ENCODE measurements around the gene IFI6.

IFI6 gene

GRCh38 chr1:27669876-27670275, 2.1 kb downstream of the IFI6 start:
- DNase-seq, result no peak

- peak; percentile 85 for DNase-seq
These were observed 2.9 kb downstream of the IFI6 start for GRCh38 chr1:27668808-27669723.

GRCh38 chr1:27668121-27668807, 3.7 kb downstream of the IFI6 start:
- DNase-seq, result no peak

- DNase-seq, result no peak
These were observed 5.2 kb downstream of the IFI6 start for GRCh38 chr1:27666791-27667254.

- no peak for DNase-seq
These were observed 5.7 kb downstream of the IFI6 start for GRCh38 chr1:27666294-27666693.

- DNase-seq, result no peak
These were observed 6.9 kb downstream of the IFI6 start for GRCh38 chr1:27665016-27665651.

- no peak for DNase-seq
These were observed 7.7 kb downstream of the IFI6 start for GRCh38 chr1:27664291-27664690.

- peak; percentile 91 for DNase-seq
These were observed 9.1 kb downstream of the IFI6 start for GRCh38 chr1:27662707-27663393.

GRCh38 chr1:27662261-27662660, 9.7 kb downstream of the IFI6 start:
- DNase-seq, result no peak

GRCh38 chr1:27661412-27662075, 10.4 kb downstream of the IFI6 start:
- no peak for DNase-seq

- no peak for DNase-seq
These were observed 11.6 kb downstream of the IFI6 start for GRCh38 chr1:27660300-27660835.

- peak; percentile 94 for DNase-seq
These were observed 12.3 kb downstream of the IFI6 start for GRCh38 chr1:27659497-27660299.

- peak; percentile 35 for DNase-seq
These were observed 13.0 kb downstream of the IFI6 start for GRCh38 chr1:27658951-27659496.

- no peak for DNase-seq
These were observed 15.7 kb downstream of the IFI6 start for GRCh38 chr1:27656157-27656893.

GRCh38 chr1:27655151-27655937, 16.6 kb downstream of the IFI6 start:
- no peak for DNase-seq

GRCh38 chr1:27652111-27652864, 19.7 kb downstream of the IFI6 start:
- no peak for DNase-seq

- DNase-seq, result no peak
These were observed 21.3 kb downstream of the IFI6 start for GRCh38 chr1:27650539-27651175.

GRCh38 chr1:27650171-27650538, 21.8 kb downstream of the IFI6 start:
- no peak for DNase-seq
